Colonic mucosa (tissue), 4 donors: ENCODE results near the gene MYH8. TPM values are rescaled to one million over a fixed set of nuclear protein-coding genes. Genes with fewer than 3 reads are reported as not detected.

ENCODE experiments used
- DNase-seq: peaks from one replicate; pipeline ENCODE4 v3.0.0-alpha.2; 2020
- H3K27ac ChIP-seq: fragments of 200-600 bp; one replicate; pipeline ENCODE4 v1.8.0; 2021
- H3K27me3 ChIP-seq: fragments of 200-600 bp; one replicate; pipeline ENCODE4 v1.8.0; 2021
- H3K36me3 ChIP-seq: fragments of 200-600 bp; one replicate; pipeline ENCODE4 v1.8.0; 2021
- H3K4me1 ChIP-seq: fragments of 200-600 bp; one replicate; pipeline ENCODE4 v1.8.0; 2021; ENCODE audit warnings: mild to moderate bottlenecking
- H3K4me3 ChIP-seq: fragments of 200-600 bp; one replicate; pipeline ENCODE4 v1.8.0; 2021
- H3K9ac ChIP-seq, 2 donors: one replicate each; pipeline ENCODE4 v1.7.0; 2013; ENCODE audit warnings: control low read depth in 2 of 2, low read depth in 2 of 2, low read length in 2 of 2
- H3K9me3 ChIP-seq: fragments of 200-600 bp; one replicate; pipeline ENCODE4 v1.8.0; 2021
- CTCF ChIP-seq: fragments of 200-600 bp; IDR thresholded peaks from one replicate; pipeline ENCODE4 v1.8.0; 2022; ENCODE audit warnings: antibody characterized with exemption, mild to moderate bottlenecking
- intact Hi-C: fragments of 100-400 bp; cut with DNase I; formaldehyde crosslinking; loops from one replicate; pipeline ENCODE4 v1.14.1; 2022
- total RNA-seq, 2 donors: library from RNA; stranded (reverse); fragmentation: NEBNext Ultra II Directional in 1 of 2; extraction: Animal tissue kit (Norgen Biotek cat#: 25700) in 1 of 2; gene quantifications; one replicate each; pipeline ENCODE4 v1.2.1, GENCODE V29; 2021
- donor health status: healthy.
- donor health status: DM: no; HTN: no; CAD: no.
- donor health status: DM: no; HTN: no; CAD: no.

MYH8 gene
- total RNA-seq, 2 donors from 2014 or later: not detected

DNA sequence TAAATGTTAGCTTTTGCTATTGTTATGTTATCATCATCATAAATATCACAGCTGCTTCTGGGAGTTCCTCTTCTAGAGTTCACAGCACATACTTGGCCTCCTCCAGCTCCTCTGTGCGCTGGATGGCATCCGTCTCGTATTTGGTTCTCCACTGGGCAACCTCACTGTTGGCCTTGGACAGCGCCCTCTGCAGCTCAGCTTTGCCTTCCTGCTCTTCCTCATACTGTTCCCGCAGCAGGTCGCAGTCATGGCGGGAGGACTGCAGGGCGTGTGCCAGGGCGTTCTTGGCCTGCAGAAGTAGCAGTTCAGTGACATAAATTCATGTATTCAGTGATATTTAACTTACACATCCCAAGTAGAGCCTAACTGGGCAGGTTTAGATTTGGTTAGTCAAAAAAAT, 23.4 kb downstream of the MYH8 start:
- no peak for DNase-seq
- intact Hi-C loops: no loop called here

DNA sequence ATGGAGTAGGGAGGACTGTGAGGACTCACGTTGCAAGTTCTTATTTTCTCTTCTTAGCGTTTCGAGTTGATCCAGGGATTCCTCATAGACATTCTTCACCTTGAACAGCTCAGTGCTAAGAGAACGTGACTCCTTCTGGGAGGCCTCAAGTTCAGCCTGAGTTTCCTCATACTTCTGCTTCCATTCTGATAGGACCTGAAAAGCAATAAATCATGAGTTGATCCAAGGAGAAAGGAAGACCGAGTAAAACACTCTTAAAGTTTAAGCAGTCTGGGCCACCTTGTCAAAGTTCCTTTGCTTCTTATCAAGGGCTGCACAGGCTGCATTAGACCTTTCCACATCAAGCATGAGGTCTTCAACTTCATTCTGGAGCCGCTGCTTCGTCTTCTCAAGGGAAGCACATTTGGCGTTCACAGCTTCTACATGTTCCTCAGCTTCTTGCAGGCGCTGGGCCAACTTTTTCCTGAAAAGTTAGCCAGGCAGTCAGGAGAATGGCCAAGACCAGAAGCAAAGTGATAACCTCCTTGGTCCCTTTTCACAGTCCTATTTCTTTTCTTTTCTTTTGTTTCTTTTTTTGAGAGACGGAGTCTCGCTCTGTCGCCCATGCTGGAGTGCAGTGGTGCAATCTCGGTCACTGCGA, 25.1 kb downstream of the MYH8 start:
- H3K27ac ChIP-seq: no peak overlapping the region
- H3K27me3 ChIP-seq: no peaks in the 10 kb centered on the region
- DNase-seq: no peak

More for the DNA sequence above, 23.4 kb downstream of the MYH8 start:
- H3K4me3 ChIP-seq: no peak overlapping the region
- no peaks in the 10 kb centered on the region for H3K27me3 ChIP-seq
- no peaks in the 10 kb centered on the region for H3K36me3 ChIP-seq
- no peak overlapping the region for H3K9ac ChIP-seq
- no peaks in the 10 kb centered on the region for H3K4me1 ChIP-seq
- H3K27ac ChIP-seq: no peak overlapping the region
- no peaks in the 10 kb centered on the region for H3K9me3 ChIP-seq
- TF ChIP-seq CTCF: no peak

GRCh38 chr17:10394201-10394887, 27.4 kb downstream of the MYH8 start:
- H3K4me3 ChIP-seq: no peak overlapping the region
- intact Hi-C loops: no loop called here
- no peaks in the 10 kb centered on the region for H3K4me1 ChIP-seq
- H3K27me3 ChIP-seq: no peaks in the 10 kb centered on the region
- H3K9me3 ChIP-seq: no peaks in the 10 kb centered on the region
- no peak overlapping the region for H3K27ac ChIP-seq
- no peaks in the 10 kb centered on the region for H3K36me3 ChIP-seq
- TF ChIP-seq CTCF: no peak
- DNase-seq: no peak
- no peak overlapping the region for H3K9ac ChIP-seq

More for the DNA sequence above, 25.1 kb downstream of the MYH8 start:
- TF ChIP-seq CTCF: no peak
- Histone ChIP-seq H3K4me1 (no peaks in the 10 kb centered on the region), H3K9me3 (no peaks in the 10 kb centered on the region), H3K4me3 (no peak overlapping the region), H3K9ac (no peak overlapping the region), H3K36me3 (no peaks in the 10 kb centered on the region)
- intact Hi-C loops: no loop called here

GRCh38 chr17:10392880-10393279, 28.9 kb downstream of the MYH8 start:
- Histone ChIP-seq H3K9ac (no peak overlapping the region), H3K27me3 (no peaks in the 10 kb centered on the region), H3K27ac (no peak overlapping the region), H3K4me1 (no peaks in the 10 kb centered on the region), H3K9me3 (no peaks in the 10 kb centered on the region), H3K36me3 (no peaks in the 10 kb centered on the region), H3K4me3 (no peak overlapping the region)
- no peak for TF ChIP-seq CTCF
- intact Hi-C loops: no loop called here
- no peak for DNase-seq

DNA sequence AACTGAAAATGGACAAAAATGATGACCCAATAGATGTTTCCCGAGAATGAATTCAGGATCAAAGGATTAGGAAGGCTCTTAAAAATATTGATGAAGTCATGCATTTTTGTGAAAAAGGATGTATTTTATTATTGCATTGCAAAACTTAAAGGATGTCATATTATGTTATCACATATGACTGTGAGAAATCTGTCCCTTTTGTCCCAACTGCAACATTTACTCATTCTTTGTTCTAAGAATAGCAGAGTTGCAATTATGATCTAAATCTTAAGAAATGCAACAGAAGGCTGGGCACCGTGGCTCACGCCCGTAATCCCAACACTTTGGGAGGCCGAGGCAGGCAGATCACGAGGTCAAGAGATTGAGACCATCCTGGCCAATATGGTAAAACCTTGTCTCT, 35.9 kb downstream of the MYH8 start:
- Histone ChIP-seq H3K36me3 (no peaks in the 10 kb centered on the region), H3K9me3 (no peaks in the 10 kb centered on the region), H3K4me3 (no peak overlapping the region), H3K9ac (no peak overlapping the region), H3K27me3 (no peaks in the 10 kb centered on the region), H3K27ac (no peak overlapping the region), H3K4me1 (no peaks in the 10 kb centered on the region)
- no peak for TF ChIP-seq CTCF
- intact Hi-C loops: no loop called here
- no peak for DNase-seq
